GM12872 (cell line): Measurements from ENCODE around the gene USP24.

Source experiments
- CTCF ChIP-seq: IDR thresholded peaks from 3 replicates; pipeline ENCODE4 v1.5.1; 2011; ENCODE audit warnings: low read depth, mild to moderate bottlenecking, low read length, moderate library complexity; ENCODE audit not compliant: insufficient read depth

Gene USP24

GRCh38 chr1:55192093-55192492 lies 23.1 kb downstream of the USP24 start:
- TF ChIP-seq CTCF, result no peak

DNA sequence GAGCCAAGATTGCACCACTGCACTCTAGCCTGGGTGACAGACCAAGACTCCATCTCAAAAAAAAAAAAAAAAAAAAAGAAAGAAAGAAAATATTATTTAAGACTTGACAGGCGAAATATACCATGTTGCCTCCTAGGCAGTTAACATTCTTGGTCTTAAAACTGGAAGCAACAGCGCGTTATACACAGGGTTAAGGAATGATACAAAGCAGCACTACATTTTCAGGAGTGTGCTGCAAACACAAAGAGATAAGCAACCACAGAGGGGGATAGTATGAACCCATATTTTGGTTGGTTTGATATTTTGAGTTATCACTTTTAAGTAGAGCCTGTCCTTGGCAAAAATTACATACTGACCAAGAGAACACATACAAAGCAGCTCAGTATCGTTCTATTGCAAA lies 25.1 kb downstream of the USP24 start:
- no peak for TF ChIP-seq CTCF

DNA sequence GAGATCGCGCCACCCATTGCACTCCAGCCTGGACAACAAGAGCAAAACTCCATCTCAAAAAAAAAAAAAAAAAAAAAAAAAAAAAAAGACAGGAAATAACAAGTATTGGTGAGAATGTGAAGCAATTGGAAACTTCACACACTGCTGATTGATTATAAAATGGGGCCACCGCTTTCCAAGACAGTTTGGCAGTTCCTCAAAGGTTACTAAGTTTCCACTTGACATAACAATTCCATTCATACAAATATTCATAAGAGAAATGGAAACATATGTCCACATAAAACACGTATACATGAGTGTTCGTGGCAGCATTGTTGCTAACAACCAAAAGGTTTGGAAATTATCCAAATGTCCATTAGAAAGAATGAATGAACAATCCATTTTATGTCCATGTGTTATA lies 26.3 kb downstream of the USP24 start:
- no peak for TF ChIP-seq CTCF

DNA sequence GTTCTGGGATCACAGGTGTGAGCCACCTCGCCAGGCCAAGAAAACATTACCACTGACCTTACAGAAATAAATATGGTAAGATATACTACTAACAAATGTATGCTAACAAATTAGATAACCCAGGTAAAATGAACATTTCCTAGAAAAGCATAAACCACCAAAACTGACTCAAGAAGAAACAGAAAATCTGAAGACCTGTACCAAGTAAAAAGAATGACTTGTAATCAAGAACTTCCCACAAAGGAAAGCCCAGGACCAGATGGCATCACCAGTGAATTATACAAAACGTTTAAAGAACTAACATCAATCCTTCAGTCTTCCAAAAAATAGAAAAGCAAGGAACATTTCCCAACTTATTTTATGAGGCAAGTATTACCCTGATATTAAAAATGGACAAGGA lies 29.3 kb downstream of the USP24 start:
- TF ChIP-seq CTCF, result no peak

DNA sequence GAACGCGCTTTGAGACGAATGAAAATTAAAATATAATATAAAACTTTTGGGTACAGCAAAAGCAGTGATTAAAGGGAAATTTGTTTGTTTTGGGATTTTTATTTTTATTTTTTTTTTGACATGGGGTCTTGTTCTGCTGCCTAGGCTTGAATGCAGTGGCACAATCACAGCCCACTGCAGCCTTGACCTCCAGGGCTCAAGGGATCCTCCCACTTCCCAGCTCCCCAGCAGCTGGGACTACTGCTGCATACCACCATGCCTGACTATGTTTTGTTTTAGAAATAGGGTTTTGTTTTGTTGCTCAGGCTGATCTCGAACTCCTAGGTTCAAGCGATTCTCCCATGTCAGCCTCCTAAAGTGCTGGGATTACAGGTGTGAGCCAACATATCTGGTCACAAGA lies 30.3 kb downstream of the USP24 start:
- no peak for TF ChIP-seq CTCF

- TF ChIP-seq CTCF, result no peak
Observed at GRCh38 chr1:55181666-55182065, 33.5 kb downstream of the USP24 start.

DNA sequence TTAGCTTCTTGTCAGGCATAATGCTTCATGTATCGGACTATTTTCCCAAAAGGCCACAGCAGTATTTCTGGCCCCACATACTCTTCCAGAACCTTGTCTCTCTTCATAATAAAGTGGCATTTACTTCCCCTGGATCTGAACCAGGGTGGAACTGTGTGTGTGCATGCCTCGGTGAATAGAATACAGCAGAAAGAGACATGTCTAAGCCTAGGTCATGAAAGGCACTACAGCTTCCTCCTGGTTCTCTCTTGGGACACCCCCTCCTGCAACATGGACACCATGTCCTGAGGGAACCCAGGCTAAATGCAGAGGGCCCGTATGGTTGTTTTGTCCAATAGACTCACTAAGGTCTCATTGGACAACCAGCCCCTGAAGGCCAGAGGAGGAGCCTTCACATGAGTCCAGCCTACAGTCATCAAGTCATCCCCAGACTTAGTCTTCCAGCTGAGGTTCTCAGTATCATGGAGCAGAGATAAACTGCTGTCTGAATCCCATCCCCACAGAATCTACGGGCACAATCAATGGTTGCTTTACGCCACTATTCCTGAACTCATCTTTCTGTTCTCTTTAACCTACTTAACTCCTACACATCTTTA lies 35.0 kb downstream of the USP24 start:
- TF ChIP-seq CTCF, result no peak
